Endothelial cell of hepatic sinusoid (primary cell): ENCODE measurements around the gene PAK4.
"Not testable (repeated sequence)": the region's sequence is repeated elsewhere in the genome, so short reads cannot be mapped to it uniquely, and the experiment has no call there.

Experiments used
- in situ Hi-C: cut with HindIII; loops from 2 replicates; pipeline ENCODE4 v1.10.0; 2017; ENCODE audit warnings: low sequenced_read_pairs

Gene PAK4

DNA sequence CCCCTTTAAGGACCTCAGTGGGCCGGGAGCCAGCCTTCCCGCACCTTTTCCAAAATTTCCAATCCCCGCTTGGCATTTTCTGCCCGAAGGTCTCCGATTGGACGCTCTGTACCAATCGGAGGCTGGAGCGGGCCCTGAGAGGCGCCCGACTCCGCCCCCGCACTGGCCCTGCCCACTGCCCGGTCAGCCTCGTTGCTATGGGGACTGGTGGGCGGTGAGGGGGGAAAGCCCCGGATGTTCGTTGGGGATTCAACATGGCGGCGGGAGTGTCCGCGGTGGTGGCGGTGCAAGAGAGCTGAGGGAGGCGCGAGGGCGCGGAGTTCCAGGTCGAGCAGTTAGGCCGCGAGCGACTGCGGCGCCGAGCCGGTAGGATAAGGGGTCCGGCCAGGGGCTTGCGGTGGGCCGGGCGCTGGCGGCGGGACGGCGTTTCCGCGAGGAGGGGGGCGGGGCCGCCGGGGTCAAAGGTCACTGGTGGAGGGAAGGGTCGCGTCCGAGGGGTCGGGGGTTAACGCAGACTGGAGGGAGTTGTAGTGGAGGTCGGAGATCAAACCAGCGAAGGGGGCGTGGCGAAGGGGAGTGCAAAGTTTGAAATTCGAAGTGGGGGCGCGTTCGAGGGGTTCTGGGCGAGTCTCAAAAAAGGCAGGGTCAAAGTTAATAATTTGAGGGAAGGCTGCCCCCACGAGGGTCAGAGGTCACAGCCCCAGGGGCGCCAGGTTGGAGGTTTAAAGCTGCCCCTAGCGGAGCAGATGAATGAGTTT, at the start of gene PAK4:
PAK4 (plus strand) TSS at position 233 of the 758 bp plus-strand sequence. CDS start 43,768 bp downstream, outside the sequence.
- in situ Hi-C loops = no loop called here

DNA sequence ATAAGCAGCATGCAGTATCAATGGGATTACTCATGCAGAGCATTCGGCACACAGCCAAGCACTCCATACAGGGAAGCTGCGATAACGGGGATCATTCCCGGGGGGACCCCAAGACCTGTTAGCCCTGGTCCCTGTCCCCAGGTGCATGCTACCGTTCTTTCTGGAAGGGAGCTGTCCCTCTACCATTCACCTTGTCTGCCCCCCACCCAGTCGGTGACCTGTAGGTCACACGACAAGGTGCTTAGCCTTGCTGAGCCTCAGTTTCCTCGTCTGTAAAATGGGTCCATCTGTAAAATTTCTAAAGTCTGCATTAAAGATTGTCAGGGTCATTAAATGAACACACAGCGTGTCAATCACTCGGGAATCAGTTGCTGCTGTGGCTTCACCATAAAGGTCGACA, 48.3 kb upstream of the PAK4 start:
- in situ Hi-C loops = no loop called here

DNA sequence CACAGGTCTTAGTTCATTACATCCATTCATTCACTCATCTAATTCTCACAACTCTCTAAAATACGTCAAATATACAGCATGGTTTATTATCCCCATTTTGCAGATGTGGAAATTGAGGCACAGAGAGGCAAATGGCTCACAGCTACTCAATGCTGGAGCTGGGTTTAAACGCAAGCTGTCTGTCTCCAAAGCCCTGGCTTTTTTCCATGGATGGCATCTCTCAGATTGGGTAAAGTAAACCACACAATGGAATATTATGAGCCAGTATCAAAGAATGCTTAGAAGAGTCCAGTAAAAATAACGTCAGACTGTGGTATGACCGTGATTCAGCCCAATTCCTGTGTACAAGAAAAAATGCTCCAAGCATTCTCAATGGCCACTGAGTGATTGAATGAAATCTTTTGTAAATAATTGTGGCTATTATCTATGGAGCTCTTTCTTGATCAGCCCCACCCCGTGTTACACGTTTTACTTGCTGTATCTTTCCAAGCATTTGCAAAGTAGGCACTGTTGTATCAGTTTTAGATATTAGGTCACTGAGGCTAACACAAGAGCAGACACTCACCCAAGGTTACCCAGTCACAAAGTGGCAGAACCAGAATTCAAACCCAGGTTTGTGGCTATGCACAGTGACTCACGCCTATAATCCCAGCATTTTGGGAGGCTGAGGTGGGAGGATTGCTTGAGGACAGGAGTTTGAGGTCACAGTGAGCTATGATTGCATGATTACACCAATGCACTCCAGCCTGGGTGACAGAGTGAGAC, 47.0 kb upstream of the PAK4 start:
- in situ Hi-C loops = no loop called here

DNA sequence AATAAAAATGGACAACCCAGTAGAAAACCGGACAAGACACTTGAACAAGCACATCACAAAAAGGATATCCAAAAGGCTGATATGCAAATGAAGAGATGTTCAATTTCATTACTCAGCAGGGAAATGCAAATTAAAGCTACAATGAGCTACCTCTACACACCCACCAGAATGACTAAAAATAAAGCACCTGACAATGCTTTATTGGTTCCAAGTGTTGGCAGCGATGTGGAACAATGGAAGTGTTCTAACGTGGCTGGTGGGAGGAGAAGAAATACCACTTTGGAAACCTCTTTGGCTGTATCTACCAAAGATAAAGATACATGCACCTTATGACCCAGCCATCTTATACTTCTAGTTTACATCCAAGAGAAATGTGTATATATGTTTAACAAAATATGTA, 45.2 kb upstream of the PAK4 start:
- in situ Hi-C loops = no loop called here

DNA sequence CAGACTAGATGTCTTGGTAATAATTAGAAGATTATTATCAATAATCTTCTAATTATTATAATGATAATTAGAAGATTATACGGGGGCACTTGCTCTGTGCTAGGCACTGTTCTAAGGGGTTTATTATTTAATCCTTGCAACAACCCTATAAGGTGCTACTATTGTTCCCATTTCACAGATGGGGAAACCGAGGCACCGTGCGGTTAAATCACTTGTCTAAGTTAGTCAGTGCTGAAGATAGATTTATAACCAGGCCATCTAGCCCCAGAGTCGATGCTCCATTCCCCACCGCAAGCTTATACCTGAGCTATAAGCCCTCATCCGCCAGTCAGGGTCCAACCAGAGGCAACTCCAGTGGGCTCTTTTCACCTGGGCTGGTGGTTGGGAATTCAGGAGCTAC, 43.4 kb upstream of the PAK4 start:
- in situ Hi-C loops = no loop called here

DNA sequence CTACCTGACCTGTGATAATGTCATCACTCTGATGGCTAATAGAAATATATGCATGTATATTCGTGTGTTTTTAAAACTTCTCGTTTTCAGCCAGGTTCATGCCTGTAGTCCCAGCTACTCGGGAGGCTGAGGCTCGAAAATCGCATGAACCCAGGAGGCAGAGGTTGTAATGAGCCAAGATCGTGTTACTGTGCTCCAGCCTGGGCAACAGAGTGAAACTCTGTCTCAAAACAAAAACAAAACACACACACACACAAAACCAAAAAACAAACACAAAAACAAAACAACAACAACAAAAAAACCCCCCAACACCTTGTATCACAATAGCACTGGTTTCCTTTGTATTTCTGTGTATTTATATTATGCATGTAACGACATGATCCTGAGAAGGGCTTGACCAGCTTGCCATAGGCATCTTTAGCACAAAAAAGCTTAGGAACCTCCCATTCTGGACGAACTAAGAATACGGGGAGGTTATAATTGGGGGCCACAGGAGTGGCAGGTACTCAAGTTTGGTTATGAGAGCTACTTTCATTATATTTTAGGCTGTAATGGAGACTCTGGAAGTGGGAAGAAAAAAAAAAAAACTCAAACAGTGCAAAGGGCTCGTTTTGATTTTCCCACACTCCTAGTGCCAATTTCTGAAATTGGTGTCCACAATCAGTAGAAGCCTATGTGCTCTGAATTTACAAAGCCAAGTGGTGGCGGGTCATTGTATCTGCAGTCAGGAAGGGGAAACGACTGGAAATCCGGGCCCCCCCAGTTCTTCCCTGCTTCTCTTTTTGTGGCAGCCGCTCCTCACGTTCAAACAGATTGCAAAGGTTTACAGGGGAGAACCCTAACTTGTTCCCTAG, 42.6 kb upstream of the PAK4 start:
- in situ Hi-C loops = no loop called here

DNA sequence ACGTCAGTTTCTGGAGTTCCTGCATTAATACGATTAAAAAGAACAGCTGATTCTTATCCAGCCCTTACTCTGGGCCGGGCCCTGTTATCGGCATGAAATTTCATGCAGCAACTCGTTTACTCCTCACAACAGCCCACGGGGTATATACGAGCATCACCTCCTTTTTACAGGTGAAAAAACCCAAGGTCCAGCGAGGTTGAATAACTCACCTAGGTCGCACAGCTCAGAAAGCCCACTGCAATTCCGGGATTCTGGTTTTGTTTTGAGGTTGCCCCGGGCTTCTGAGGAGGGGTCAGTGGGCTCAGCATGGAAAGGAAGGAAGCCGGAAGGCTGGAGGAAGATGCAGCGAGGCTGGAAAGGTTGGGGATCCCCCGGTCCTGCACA, 42.0 kb upstream of the PAK4 start:
- in situ Hi-C loops = no loop called here

DNA sequence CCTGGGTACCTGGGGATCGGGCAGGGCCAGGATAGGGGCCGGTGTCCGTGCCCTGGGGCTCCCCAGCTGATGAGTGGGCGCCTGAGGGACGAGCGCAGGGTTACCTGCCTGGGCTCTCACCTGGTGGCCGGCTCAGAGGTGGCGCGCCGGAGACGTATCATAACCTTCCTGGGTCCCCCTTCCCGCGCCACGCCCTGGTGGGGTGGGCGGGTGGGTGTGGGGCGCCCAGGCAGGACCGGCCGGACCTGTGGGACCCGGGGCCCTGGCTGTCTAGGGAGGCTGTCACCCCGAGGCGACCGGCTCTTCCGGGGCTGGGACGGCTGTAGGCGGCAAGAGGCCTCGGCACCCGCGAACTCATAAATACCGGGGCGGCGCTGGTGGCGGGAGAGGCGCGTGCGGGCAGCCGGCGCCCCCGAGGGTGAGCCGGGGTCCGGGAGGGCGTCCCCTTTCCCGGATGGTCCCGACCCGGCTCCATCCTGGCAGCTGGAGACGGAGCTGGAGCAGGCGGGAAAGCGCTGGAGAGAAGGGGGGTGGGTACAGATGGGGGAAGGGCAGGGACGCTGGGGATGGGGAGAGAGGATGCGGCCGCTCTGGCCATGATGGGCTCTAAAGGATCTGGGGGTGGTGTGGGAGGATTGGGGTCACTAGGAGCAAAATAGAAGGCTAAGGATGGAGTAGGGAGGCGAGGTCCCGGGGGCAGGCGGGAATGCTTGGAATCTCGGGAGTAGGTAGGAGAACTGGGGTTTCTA, 41.4 kb upstream of the PAK4 start, which contains the start of gene ACP7:
ACP7 (plus strand) TSS at position 386 of the 749 bp plus-strand sequence. CDS start 902 bp downstream, outside the sequence.
- in situ Hi-C loops = no loop called here

DNA sequence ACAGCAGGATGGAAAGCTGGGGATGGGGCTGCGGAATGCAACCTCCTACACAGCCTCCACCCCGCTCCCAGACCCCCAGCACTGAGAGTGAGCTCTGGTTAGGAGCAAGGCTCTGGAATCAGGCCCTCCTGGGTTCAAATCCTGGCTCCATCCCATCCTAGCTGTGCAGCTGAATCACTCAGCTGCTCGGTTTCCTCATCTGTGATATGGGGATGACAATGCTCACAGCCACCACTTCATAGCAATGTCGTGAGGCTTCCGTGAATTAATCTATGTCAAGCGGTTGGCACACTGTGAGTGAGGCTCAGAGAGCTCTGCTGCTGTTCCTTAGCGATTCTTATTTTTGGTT, 40.9 kb upstream of the PAK4 start:
- in situ Hi-C loops = no loop called here

DNA sequence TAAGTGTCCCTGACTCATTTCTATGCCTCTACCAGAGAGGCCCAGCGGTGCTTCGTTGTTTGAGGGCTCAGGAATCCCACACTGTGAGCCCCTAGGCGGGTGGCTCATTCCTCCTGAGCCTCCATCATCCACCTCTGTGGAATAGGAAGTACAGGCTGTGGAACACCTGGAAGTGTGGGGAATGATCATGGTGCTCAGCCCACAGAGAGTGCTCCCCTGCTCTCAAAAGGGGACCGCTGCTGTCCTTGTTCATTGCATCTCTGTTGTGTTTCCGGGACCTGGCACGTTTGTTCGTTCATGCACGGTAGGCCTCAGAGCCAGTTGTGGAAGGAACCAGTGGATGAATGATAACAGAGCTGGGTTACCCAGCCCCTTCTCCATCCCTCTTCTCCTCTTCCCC, 40.2 kb upstream of the PAK4 start:
- in situ Hi-C loops = no loop called here

DNA sequence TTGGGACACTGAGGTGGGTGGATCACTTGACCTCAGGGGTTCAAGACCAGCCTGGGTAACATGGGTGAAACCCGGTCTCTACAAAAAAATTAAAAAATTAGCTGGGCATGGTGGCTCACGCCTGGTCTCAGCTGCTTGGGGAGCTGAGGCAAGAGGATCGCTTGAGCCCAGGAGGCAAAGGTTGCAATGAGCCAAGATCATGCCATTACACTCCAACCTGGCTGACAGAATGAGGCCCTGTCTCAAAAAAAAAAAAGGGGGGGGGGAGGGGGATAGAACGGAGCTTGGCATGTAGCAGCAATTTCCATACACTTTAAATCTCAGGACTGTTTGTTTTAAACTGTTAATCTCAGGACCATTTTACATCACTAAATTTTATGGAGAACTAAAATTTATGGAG, 39.2 kb upstream of the PAK4 start:
- in situ Hi-C loops = no loop called here

DNA sequence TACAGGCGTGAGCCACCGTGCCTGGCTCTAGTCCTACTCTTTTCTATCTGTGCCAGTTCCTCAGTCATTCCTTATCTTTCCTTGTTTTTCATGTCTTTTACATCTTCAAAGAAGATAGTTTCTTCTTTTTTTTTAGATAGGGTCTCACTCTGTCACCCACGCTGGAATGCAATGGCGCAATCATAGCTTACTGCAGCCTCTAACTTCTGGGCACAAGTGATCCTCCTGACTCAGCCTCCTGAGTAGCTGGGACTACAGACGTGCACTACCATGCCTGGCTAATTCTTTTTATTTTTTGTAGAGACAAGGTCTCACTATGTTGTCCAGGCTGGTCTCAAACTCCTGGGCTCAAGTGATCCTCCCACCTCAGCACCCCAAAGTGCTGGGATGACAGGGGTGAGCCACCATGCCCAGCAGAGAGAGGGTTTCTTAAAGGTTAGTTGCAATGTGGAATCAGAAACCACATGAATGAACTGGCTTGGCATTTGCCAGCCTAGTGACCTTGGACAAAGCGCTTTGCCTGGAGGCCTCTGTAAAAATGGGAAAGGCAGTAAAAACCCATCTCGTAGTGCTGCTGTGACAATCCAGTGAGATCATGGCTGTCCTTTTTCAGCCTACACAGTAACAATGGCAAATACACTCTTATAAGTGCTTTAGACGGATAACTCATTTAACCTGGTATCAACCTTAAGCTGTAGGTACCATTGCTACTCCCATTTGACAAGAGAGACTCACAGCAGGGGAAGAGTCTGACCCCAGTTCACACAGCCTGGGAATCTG, 37.5 kb upstream of the PAK4 start:
- in situ Hi-C loops = no loop called here

DNA sequence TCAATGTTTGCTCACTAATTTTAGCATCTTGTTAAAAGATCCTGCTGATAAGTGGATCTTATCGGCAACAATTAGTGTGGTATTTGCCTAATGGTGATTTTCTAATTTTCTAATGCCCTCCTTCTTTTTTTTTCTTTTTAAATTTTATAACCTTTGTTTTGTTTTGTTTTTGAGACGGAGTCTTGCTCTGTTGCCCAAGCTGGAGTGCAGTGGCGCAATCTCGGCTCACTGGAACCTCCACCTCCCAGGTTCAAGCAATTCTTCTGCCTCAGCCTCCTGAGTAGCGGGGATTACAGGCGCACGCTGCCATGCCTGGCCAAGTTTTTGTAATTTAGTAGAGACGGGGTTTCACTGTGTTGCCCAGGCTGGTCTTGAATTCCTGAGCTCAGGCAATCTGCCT, 35.6 kb upstream of the PAK4 start:
- in situ Hi-C loops = not testable (repeated sequence)

DNA sequence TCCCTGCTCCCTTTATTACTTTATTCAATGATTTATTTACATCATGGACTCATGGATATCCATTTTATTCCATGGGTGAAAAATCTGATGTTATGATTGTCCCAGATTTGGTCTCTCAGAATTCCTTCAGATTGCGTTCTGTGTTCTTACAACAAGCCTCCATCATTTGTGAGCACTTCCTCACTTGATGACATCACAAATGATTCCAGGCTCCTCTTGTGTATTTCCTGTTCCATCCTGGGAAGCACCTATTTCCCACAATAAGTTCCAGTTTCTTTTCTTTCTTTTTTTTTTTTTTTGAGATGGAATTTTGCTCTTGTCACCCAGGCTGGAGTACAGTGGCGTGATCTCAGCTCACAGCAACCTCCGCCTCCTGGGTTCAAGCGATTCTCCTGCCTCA, 34.7 kb upstream of the PAK4 start:
- in situ Hi-C loops = no loop called here

DNA sequence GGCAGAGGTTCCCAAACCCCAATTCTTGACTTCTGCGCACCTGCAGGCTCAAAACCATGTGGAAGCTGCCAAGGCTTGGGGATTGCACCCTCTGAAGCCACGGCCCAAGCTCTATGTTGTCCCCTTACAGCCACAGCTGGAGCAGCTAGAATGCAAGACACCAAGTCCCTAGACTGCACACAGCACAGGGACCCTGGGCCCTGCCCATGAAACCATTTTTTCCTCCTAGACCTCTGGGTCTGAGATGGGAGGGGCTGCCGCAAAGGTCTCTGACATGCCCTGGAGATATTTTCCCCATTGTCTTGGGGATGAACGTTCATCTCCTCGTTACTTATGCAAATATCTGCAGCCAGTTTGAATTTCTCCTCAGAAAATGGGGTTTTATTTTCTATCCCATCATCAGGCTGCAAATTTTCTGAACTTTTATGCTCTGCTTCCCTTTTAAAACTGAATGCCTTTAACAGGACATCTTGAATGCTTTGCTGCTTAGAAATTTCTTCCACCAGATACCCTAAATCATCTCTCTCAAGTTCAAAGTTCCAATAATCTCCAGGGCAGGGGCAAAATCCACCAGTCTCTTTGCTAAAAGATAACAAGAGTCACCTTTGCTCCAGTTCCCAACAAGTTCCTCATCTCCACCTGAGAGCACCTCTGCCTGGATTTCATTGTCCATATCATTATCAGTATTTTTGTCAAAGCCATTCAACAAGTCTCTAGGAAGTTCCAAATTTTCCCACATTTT, 29.6 kb upstream of the PAK4 start:
- in situ Hi-C loops = not testable (repeated sequence)

DNA sequence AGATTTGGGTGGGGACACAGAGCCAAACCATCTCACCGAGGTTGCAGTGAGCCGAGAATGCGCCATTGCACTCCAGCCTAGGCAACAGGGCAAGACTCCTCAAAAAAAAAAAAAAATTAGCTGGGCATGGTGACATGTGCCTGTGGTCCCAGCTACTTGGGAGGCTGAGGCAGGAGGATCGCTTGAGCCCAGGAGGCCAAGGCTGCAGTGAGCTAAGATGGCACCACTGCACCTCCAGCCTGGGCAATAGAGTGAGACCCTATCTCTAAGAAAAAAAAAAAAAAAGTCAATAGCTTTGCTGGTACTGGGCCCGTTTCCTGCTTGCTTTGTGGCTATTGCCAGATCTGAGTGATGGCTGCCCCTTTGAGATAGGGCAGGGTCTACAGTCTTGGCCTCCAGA, 28.3 kb upstream of the PAK4 start:
- in situ Hi-C loops = no loop called here

DNA sequence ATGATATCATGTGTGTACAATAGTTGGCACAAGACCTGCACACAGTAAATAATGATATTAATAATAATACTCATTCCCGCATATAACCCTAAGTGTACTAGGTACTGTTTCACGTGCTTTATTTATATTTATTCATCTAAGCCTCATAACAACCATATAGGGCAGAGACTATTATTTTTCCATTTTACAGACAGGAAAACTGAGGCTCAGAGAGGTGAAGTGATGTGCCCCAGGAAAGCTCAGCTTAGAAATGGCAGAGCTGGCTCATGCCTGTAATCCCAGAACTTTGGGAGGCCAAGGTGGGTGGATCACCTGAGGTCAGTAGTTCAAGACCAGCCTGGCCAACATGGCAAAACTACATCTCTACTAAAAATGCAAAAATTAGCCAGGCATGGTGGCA, 27.9 kb upstream of the PAK4 start:
- in situ Hi-C loops = no loop called here

DNA sequence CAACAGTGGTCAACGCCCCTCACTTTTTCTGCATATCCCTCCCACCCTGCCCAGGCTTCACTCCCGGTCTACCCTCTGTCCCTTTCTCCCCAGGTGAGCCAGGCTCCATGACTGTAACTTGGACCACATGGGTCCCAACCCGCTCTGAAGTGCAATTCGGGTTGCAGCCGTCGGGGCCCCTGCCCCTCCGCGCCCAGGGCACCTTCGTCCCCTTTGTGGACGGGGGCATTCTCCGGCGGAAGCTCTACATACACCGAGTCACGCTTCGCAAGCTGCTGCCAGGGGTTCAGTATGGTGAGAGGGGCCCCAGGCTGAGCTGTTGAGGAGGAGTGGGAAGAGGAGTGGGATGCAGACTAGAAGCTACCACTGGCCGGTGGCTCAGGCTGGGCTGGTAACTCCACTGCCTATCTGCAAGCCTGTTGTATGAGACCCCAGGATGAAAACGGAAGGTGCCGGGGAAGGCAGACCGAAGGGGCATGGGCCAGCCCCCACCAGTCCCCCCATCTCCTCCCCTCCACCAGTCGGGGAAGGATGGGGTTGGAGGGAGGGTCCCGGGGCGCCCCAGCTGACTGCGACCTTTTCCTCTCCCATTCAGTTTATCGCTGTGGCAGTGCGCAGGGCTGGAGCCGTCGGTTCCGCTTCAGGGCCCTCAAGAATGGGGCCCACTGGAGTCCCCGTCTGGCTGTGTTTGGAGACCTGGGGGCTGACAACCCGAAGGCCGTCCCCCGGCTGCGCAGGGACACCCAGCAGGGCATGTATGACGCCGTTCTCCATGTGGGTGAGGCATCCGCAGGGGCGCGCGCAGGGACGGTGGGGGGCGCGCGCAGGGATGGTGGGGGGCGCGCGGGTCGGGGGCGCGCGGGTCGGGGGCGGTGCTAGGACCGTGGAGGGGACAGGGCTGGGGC, 27.0 kb upstream of the PAK4 start:
- in situ Hi-C loops = no loop called here
